K562 (cell line): ENCODE data around the gene PLXNB1. TPM values are rescaled to one million over a fixed set of nuclear protein-coding genes. Genes with fewer than 3 reads are reported as not detected.

Source experiments
- ATF1 ChIP-seq, 2 experiments: fragments of 450-650 bp in 1 of 2; IDR thresholded peaks; 2 replicates each; pipeline ENCODE4 v1.6.1; 2016; ENCODE audit warnings: missing compliant biosample characterization in 1 of 2, missing genetic modification characterization in 1 of 2
- CREBBP ChIP-seq: IDR thresholded peaks from one replicate; pipeline ENCODE4 v1.6.1; 2012; ENCODE audit warnings: low read depth, mild to moderate bottlenecking, control low read depth, inconsistent platforms, low read length
- CTCFL ChIP-seq: IDR thresholded peaks from 2 replicates; pipeline ENCODE4 v1.6.1; 2011; ENCODE audit warnings: borderline replicate concordance, low read depth, mild to moderate bottlenecking, moderate library complexity, low read length; ENCODE audit not compliant: insufficient read depth, poor library complexity, severe bottlenecking
- DIDO1 ChIP-seq: fragments of 450-650 bp; IDR thresholded peaks from 2 replicates; pipeline ENCODE4 v1.6.1; 2016; ENCODE audit warnings: low read depth, missing biosample characterization, missing genetic modification characterization
- DNMT1 ChIP-seq: fragments of 450-650 bp; IDR thresholded peaks from 2 replicates; pipeline ENCODE4 v1.6.1; 2016; ENCODE audit warnings: antibody characterized with exemption, mild to moderate bottlenecking
- E2F4 ChIP-seq: sonication (generic); formaldehyde crosslinking; IDR thresholded peaks from 2 replicates; pipeline ENCODE4 v1.8.0; 2022; ENCODE audit warnings: mild to moderate bottlenecking, low read depth, missing genetic modification reagents
- ELF2 ChIP-seq: fragments of 250-450 bp; sonication (Bioruptor Pico); IDR thresholded peaks from 2 replicates; pipeline ENCODE4 v1.5.0; 2021; ENCODE audit warnings: mild to moderate bottlenecking
- GABPA ChIP-seq: fragments of 200-800 bp; sonication (Bioruptor generic); conservative IDR thresholded peaks from 2 replicates; pipeline ENCODE4 v1.6.1; 2016; ENCODE audit warnings: low read depth, missing genetic modification characterization, missing compliant biosample characterization
- HLTF ChIP-seq: fragments of 450-650 bp; IDR thresholded peaks from 2 replicates; pipeline ENCODE4 v1.6.1; 2016
- MTA1 ChIP-seq: fragments of 450-650 bp; IDR thresholded peaks from 2 replicates; pipeline ENCODE4 v1.6.1; 2017; ENCODE audit warnings: borderline replicate concordance
- NFYB ChIP-seq: IDR thresholded peaks from 2 replicates; pipeline ENCODE4 v1.6.1; 2011; ENCODE audit warnings: mild to moderate bottlenecking, moderate library complexity; ENCODE audit not compliant: insufficient read length; ENCODE audit errors: extremely low read depth
- PHF21A ChIP-seq: fragments of 450-650 bp; IDR thresholded peaks from 2 replicates; pipeline ENCODE4 v1.6.1; 2017; ENCODE audit warnings: low read depth, borderline replicate concordance
- ZNF318 ChIP-seq, 2 experiments: fragments of 450-650 bp; IDR thresholded peaks; 2 replicates each; pipeline ENCODE4 v1.6.1; 2016; ENCODE audit warnings: mild to moderate bottlenecking in 2 of 2, borderline replicate concordance in 1 of 2, low read depth in 1 of 2, moderate library complexity in 1 of 2
- polyA plus RNA-seq, 8 experiments: library from polyadenylated mRNA; depleted of rRNA in 4 of 8; stranded (reverse) in 5 of 8; unstranded in 3 of 8; fragments of >200 nt; fragmentation: Nextera tagmentation in 2 of 8; fragmentation: Illumina TruSeq in 1 of 8; extraction: Ambion mirVana in 2 of 8; extraction: Trizol in 1 of 8; gene quantifications; 2 replicates each; pipeline versions ENCODE4 v1.2.1 to v1.2.3, GENCODE V29; 2011 to 2014; ENCODE audit warnings: inconsistent platforms in 1 of 8, missing spikeins in 1 of 8
- total RNA-seq, 7 experiments: library from RNA; depleted of rRNA in 6 of 7; stranded (reverse); fragments of >200 nt in 6 of 7; fragmentation: Illumina TruSeq in 2 of 7; extraction: Trizol in 2 of 7; gene quantifications; 2 replicates each; pipeline versions ENCODE4 v1.2.1 to v1.2.3, GENCODE V29; 2011 to 2021; ENCODE audit warnings: low replicate concordance in 1 of 7

Gene PLXNB1
- total and polyA plus RNA-seq, 9 of the 15 experiments (the other 6 are each of a cell fraction or from before 2014, with no cell fraction given) = 0.17 to 17.4 (median 6.0) TPM

- TF ChIP-seq PHF21A (no peak), MTA1 (no peak), E2F4 (CRISPR knock-in tag) (no peak), CREBBP (no peak), ZNF318 (IDR thresholded peaks at IDR 0.05; ENCODE audit: borderline replicate concordance in 1 of 2, low read depth in 1 of 2) (no peak), CTCFL (no peak), NFYB (no peak), HLTF (no peak), ATF1 (CRISPR knock-in tag; IDR thresholded peaks at IDR 0.05) (no peak), ATF1 (tag; IDR thresholded peaks at IDR 0.05) (no peak), GABPA (tag) (peak; percentile 55; the same call in 1 of the 2 replicates), DIDO1 (tag) (no peak), ELF2 (CRISPR knock-in tag) (no peak), DNMT1 (no peak)
These were observed 35.9 kb upstream of the PLXNB1 start (continued) for GRCh38 chr3:48465531-48466378.
